H9 (cell line): Measurements from ENCODE around the gene PFN3. TPM values are rescaled to one million over a fixed set of nuclear protein-coding genes. Genes with fewer than 3 reads are reported as not detected.
A peak's percentile ranks its signal among the peaks of the same experiment; 100 is the strongest.

Source experiments
- DNase-seq: peaks from one replicate; pipeline ENCODE4 v3.0.0-alpha.2; 2017
- H2AFZ ChIP-seq: one replicate; pipeline ENCODE4 v1.6.1; 2013; ENCODE audit warnings: mild to moderate bottlenecking, low read length, control low read depth, moderate library complexity
- H2AK5ac ChIP-seq: 2 replicates; pipeline ENCODE4 v1.6.1; 2013; ENCODE audit warnings: low read length, control low read depth, mixed read lengths; ENCODE audit not compliant: insufficient read length
- H2BK120ac ChIP-seq: one replicate; pipeline ENCODE4 v1.6.1; 2013; ENCODE audit warnings: low read depth, mild to moderate bottlenecking, low read length, control low read depth, inconsistent platforms; ENCODE audit not compliant: poor library complexity, severe bottlenecking
- H2BK12ac ChIP-seq: 2 replicates; pipeline ENCODE4 v1.6.1; 2013; ENCODE audit warnings: low read length, control low read depth, mixed read lengths, low read depth; ENCODE audit not compliant: insufficient read length
- H2BK15ac ChIP-seq: 2 replicates; pipeline ENCODE4 v1.6.1; 2013; ENCODE audit warnings: low read depth, low read length, control low read depth
- H2BK20ac ChIP-seq: one replicate; pipeline ENCODE4 v1.6.1; 2013; ENCODE audit warnings: low read depth, mild to moderate bottlenecking, low read length, control low read depth, inconsistent platforms; ENCODE audit not compliant: poor library complexity, severe bottlenecking
- H2BK5ac ChIP-seq: 2 replicates; pipeline ENCODE4 v1.6.1; 2013; ENCODE audit warnings: low read length, control low read depth, mixed read lengths; ENCODE audit not compliant: insufficient read length
- H3K14ac ChIP-seq: 2 replicates; pipeline ENCODE4 v1.6.1; 2013; ENCODE audit warnings: low read length, control low read depth; ENCODE audit not compliant: insufficient read depth
- H3K18ac ChIP-seq: 2 replicates; pipeline ENCODE4 v1.6.1; 2013; ENCODE audit warnings: low read depth, mild to moderate bottlenecking, mixed read lengths, low read length, control low read depth; ENCODE audit not compliant: insufficient read length
- H3K23ac ChIP-seq: 2 replicates; pipeline ENCODE4 v1.6.1; 2013; ENCODE audit warnings: low read length, control low read depth, mixed read lengths, low read depth; ENCODE audit not compliant: insufficient read length
- H3K23me2 ChIP-seq: 2 replicates; pipeline ENCODE4 v1.6.1; 2013; ENCODE audit warnings: low read depth, mild to moderate bottlenecking, mixed read lengths, low read length, control low read depth; ENCODE audit not compliant: insufficient read length, poor library complexity, severe bottlenecking
- H3K27ac ChIP-seq: 2 replicates; pipeline ENCODE4 v1.5.1; 2013; ENCODE audit warnings: low read length, control low read depth, mixed read lengths, low read depth; ENCODE audit not compliant: insufficient read length
- H3K27me3 ChIP-seq: 2 replicates; pipeline ENCODE4 v1.6.1; 2013; ENCODE audit warnings: low read length, control low read depth, inconsistent platforms; ENCODE audit not compliant: insufficient read depth
- H3K4ac ChIP-seq: 2 replicates; pipeline ENCODE4 v1.6.1; 2013; ENCODE audit warnings: low read depth, mild to moderate bottlenecking, control low read depth, inconsistent platforms, low read length, moderate library complexity
- H3K4me1 ChIP-seq: 2 replicates; pipeline ENCODE4 v1.6.1; 2013; ENCODE audit warnings: low read length, control low read depth, inconsistent platforms; ENCODE audit not compliant: insufficient read depth
- H3K4me2 ChIP-seq: 2 replicates; pipeline ENCODE4 v1.6.1; 2013; ENCODE audit warnings: low read length, control low read depth, mixed read lengths; ENCODE audit not compliant: insufficient read length, insufficient read depth
- H3K56ac ChIP-seq: 2 replicates; pipeline ENCODE4 v1.6.1; 2013; ENCODE audit warnings: low read depth, mild to moderate bottlenecking, mixed read lengths, low read length, control low read depth; ENCODE audit not compliant: insufficient read length
- H3K79me1 ChIP-seq: 2 replicates; pipeline ENCODE4 v1.6.1; 2013; ENCODE audit warnings: low read depth, mild to moderate bottlenecking, moderate library complexity, low read length, control low read depth, inconsistent platforms; ENCODE audit not compliant: insufficient read depth, poor library complexity, severe bottlenecking
- H3K79me2 ChIP-seq: 2 replicates; pipeline ENCODE4 v1.6.1; 2013; ENCODE audit warnings: low read length, control low read depth, inconsistent platforms; ENCODE audit not compliant: insufficient read depth
- H3K9ac ChIP-seq: 2 replicates; pipeline ENCODE4 v1.6.1; 2013; ENCODE audit warnings: low read length, control low read depth, mixed read lengths; ENCODE audit not compliant: insufficient read length; ENCODE audit errors: extremely low read depth
- H3K9me3 ChIP-seq: one replicate; pipeline ENCODE4 v1.6.1; 2013; ENCODE audit warnings: low read depth, low read length, inconsistent platforms; ENCODE audit not compliant: control insufficient read depth
- H3T11ph ChIP-seq: one replicate; pipeline ENCODE4 v1.6.1; 2013; ENCODE audit warnings: mild to moderate bottlenecking, low read length, control low read depth, inconsistent platforms
- H4K20me1 ChIP-seq: one replicate; pipeline ENCODE4 v1.6.1; 2013; ENCODE audit not compliant: control insufficient read depth, insufficient read length, insufficient read depth
- H4K5ac ChIP-seq: 2 replicates; pipeline ENCODE4 v1.6.1; 2013; ENCODE audit warnings: low read depth, mild to moderate bottlenecking, mixed read lengths, low read length, control low read depth; ENCODE audit not compliant: insufficient read length
- H4K8ac ChIP-seq: replicated peaks from 2 replicates; pipeline ENCODE4 v1.6.1; 2013; ENCODE audit warnings: low read length, control low read depth, mixed read lengths, low read depth; ENCODE audit not compliant: insufficient read length
- H4K91ac ChIP-seq: 2 replicates; pipeline ENCODE4 v1.6.1; 2013; ENCODE audit warnings: low read depth, mild to moderate bottlenecking, moderate library complexity, mixed read lengths, low read length, control low read depth; ENCODE audit not compliant: insufficient read length
- H3K27ac Mint-ChIP-seq, 3 experiments: 2 replicates in 2 of 3; 3 replicates in 1 of 3; pipeline ENCODE4 v1.8.0; 2020 to 2021; ENCODE audit warnings: mixed read lengths in 3 of 3, mild to moderate bottlenecking in 1 of 3, moderate library complexity in 1 of 3
- H3K27me3 Mint-ChIP-seq: 2 replicates; pipeline ENCODE4 v1.8.0; 2021; ENCODE audit warnings: low read depth, mild to moderate bottlenecking, moderate library complexity, mixed read lengths
- H3K36me3 Mint-ChIP-seq, 3 experiments: 2 replicates in 2 of 3; 3 replicates in 1 of 3; pipeline ENCODE4 v1.8.0; 2020 to 2021; ENCODE audit warnings: low read depth in 3 of 3, mixed read lengths in 3 of 3; ENCODE audit not compliant: insufficient read depth in 1 of 3
- H3K4me1 Mint-ChIP-seq, 2 experiments: 2 replicates each; pipeline ENCODE4 v1.8.0; 2020; ENCODE audit warnings: mixed read lengths in 2 of 2
- H3K4me3 Mint-ChIP-seq, 2 experiments: 2 replicates in 1 of 2; 3 replicates in 1 of 2; pipeline ENCODE4 v1.8.0; 2020 to 2021; ENCODE audit warnings: mild to moderate bottlenecking in 2 of 2, mixed read lengths in 2 of 2, moderate library complexity in 1 of 2
- H3K9me3 Mint-ChIP-seq, 2 experiments: 2 replicates in 1 of 2; 3 replicates in 1 of 2; pipeline ENCODE4 v1.8.0; 2020; ENCODE audit warnings: mild to moderate bottlenecking in 2 of 2, mixed read lengths in 2 of 2, moderate library complexity in 1 of 2
- WGBS: extraction: QIAGEN DNeasy Blood & Tissue Kit; methylation state at CpG from one replicate; pipeline ENCODE4 v1.1.7; 2013; ENCODE audit warnings: missing lambda C conversion rate, low lambda C conversion rate, mixed read lengths; ENCODE audit not compliant: insufficient read length; ENCODE audit errors: extremely low coverage; 5-methylcytosine and 5-hydroxymethylcytosine counted together
- total RNA-seq: library from RNA; stranded (reverse); gene quantifications from 2 replicates; pipeline ENCODE4 v1.2.1, GENCODE V29; 2021
- TF ChIP-seq, protein P1 (sequence below): fragments of 200-600 bp; sonication (generic); conservative IDR thresholded peaks from 3 replicates; pipeline ENCODE4 v1.8.0; 2021; ENCODE audit warnings: antibody characterized with exemption, mild to moderate bottlenecking

The PFN3 gene
- total RNA-seq, 1 experiment from 2014 or later: not detected

DNA sequence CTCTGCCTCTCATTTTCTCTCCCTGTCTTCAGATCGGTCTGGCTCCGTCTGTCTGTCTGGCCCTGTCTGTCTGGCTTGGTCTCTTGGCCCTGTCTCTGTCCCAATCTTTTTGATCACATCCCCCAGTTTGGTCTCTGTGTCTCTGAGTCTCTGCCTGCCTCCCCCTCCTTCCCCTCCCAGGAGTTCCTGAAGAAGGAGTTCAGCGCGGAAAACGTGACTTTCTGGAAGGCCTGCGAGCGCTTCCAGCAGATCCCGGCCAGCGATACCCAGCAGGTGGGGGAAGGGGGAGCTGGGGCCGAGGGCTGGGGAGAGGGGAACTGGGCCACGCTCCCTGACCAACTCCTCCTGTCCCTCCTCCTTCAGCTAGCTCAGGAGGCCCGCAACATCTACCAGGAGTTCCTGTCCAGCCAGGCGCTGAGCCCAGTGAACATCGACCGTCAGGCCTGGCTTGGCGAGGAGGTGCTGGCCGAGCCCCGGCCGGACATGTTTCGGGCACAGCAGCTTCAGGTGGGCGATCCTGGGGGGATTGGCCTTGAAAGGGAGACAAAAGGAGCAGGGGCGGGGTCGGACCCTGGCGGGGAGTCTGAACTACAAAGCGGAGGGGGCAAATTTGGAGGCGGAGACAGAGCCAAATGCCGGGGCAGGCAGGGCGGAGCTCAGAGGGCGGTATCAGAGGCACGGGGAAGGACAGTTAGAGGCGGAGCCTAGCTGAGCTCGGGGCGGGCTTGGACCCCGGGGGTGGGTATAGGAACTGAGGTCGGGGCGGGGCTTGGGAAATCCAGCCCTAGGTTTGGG, 33.7 kb downstream of the PFN3 start:
- H3K23ac ChIP-seq: no peak overlapping the region
- Mint-ChIP-seq H3K27me3 (peaks cover 36% of the 10 kb centered on the region), H3K4me1 (peaks cover 43 to 69% of the 10 kb centered on the region in 2 experiments), H3K9me3 (no peaks in the 10 kb centered on the region; a peak in 1 of 5 replicates), H3K4me3 (peak overlapping the region; percentile 76 to 90), H3K27ac (peak overlapping the region; percentile 86 to 96 (median 95); a peak in 6 of 7 replicates), H3K36me3 (peaks cover 8 to 10% (median 8%) of the 10 kb centered on the region in 3 experiments)
- H2BK120ac ChIP-seq: no peak overlapping the region
- no peaks in the 10 kb centered on the region for H3K79me2 ChIP-seq
- no peak overlapping the region for H2BK20ac ChIP-seq
- WGBS: no CpG with 5 or more reads among the region's 36 CpGs
- H4K91ac ChIP-seq: no peak overlapping the region
- no peak overlapping the region for H2AK5ac ChIP-seq
- peak overlapping the region; percentile 46 for H3K4me2 ChIP-seq
- H3K4ac ChIP-seq: no peak overlapping the region
- H3K18ac ChIP-seq: peak overlapping the region; percentile 82
- H3K27ac ChIP-seq: peak overlapping the region; percentile 16
- H4K5ac ChIP-seq: no peak overlapping the region
- peaks cover 15% of the 10 kb centered on the region; the same call in 1 of the 2 replicates for H3K4me1 ChIP-seq
- H2BK5ac ChIP-seq: no peak overlapping the region
- H4K20me1 ChIP-seq: no peaks in the 10 kb centered on the region
- no peak overlapping the region for H2BK15ac ChIP-seq
- no peak overlapping the region for H3K56ac ChIP-seq
- no peaks in the 10 kb centered on the region; the same call in 1 of the 2 replicates for H3K27me3 ChIP-seq
- peak overlapping the region; percentile 2 for H3K9ac ChIP-seq
- no peaks in the 10 kb centered on the region for H3K79me1 ChIP-seq
- H2AFZ ChIP-seq: no peak overlapping the region
- TF ChIP-seq, protein P1, sequence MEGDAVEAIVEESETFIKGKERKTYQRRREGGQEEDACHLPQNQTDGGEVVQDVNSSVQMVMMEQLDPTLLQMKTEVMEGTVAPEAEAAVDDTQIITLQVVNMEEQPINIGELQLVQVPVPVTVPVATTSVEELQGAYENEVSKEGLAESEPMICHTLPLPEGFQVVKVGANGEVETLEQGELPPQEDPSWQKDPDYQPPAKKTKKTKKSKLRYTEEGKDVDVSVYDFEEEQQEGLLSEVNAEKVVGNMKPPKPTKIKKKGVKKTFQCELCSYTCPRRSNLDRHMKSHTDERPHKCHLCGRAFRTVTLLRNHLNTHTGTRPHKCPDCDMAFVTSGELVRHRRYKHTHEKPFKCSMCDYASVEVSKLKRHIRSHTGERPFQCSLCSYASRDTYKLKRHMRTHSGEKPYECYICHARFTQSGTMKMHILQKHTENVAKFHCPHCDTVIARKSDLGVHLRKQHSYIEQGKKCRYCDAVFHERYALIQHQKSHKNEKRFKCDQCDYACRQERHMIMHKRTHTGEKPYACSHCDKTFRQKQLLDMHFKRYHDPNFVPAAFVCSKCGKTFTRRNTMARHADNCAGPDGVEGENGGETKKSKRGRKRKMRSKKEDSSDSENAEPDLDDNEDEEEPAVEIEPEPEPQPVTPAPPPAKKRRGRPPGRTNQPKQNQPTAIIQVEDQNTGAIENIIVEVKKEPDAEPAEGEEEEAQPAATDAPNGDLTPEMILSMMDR: no peak
- peak overlapping the region; percentile 77 for H3K14ac ChIP-seq
- H3T11ph ChIP-seq: no peak overlapping the region
- H4K8ac ChIP-seq: no peak overlapping the region
- peak; percentile 97 for DNase-seq
- H3K9me3 ChIP-seq: no peaks in the 10 kb centered on the region
- peaks cover 13% of the 10 kb centered on the region for H3K23me2 ChIP-seq
- H2BK12ac ChIP-seq: no peak overlapping the region
